Adrenal gland (tissue), 12 donors: ENCODE results near the gene UGT1A4. TPM values are rescaled to one million over a fixed set of nuclear protein-coding genes. Genes with fewer than 3 reads are reported as not detected.

Source experiments
- DNase-seq, 7 donors: peaks; one replicate each; pipeline ENCODE4 v3.0.0-alpha.2; 2019 to 2020
- H3K27ac ChIP-seq, 5 donors: fragments of 200-600 bp; sonication (generic) in 4 of 5; 1 replicate in 3 of 5; 2 replicates in 2 of 5; pipeline versions ENCODE4 v1.5.1 to v1.8.0; 2016 to 2020; ENCODE audit warnings: mild to moderate bottlenecking in 1 of 5
- H3K27me3 ChIP-seq: fragments of 200-600 bp; 2 replicates; pipeline ENCODE4 v1.8.0; 2021
- H3K36me3 ChIP-seq, 2 donors: fragments of 200-600 bp; replicated peaks in 1 of 2; 1 replicate in 1 of 2; 2 replicates in 1 of 2; pipeline versions ENCODE4 v1.5.1 to v1.8.0; 2018 to 2022
- H3K4me1 ChIP-seq, 2 donors: fragments of 200-600 bp; replicated peaks in 1 of 2; 1 replicate in 1 of 2; 2 replicates in 1 of 2; pipeline versions ENCODE4 v1.5.1 to v1.8.0; 2018 to 2021
- H3K4me3 ChIP-seq, 4 donors: fragments of 200-600 bp; sonication (generic) in 3 of 4; one replicate each; pipeline ENCODE4 v1.5.1; 2016 to 2018
- H3K9me3 ChIP-seq, 3 donors: fragments of 200-600 bp; sonication (generic) in 1 of 3; replicated peaks in 1 of 3; 1 replicate in 2 of 3; 2 replicates in 1 of 3; pipeline versions ENCODE4 v1.5.1 to v1.8.0; 2016 to 2021
- CTCF ChIP-seq, 6 experiments: fragments of 450-650 bp in 4 of 6; fragments of 200-600 bp in 2 of 6; sonication (generic) in 1 of 6; IDR thresholded peaks; 1 replicate in 5 of 6; 2 replicates in 1 of 6; pipeline versions ENCODE4 v1.5.1 to v1.8.0; 2016 to 2021; ENCODE audit warnings: antibody characterized with exemption in 6 of 6, mild to moderate bottlenecking in 2 of 6, moderate library complexity in 1 of 6
- POLR2A ChIP-seq, 2 donors: fragments of 450-650 bp; IDR thresholded peaks; one replicate each; pipeline ENCODE4 v1.6.1; 2017; ENCODE audit warnings: antibody characterized with exemption in 2 of 2, mild to moderate bottlenecking in 2 of 2, moderate library complexity in 1 of 2
- WGBS, 4 donors: extraction: QIAGEN DNeasy Blood & Tissue Kit in 2 of 4; methylation state at CpG; one replicate each; pipeline versions ENCODE4 v1.1.5 to v1.1.7; 2013 to 2017; 5-methylcytosine and 5-hydroxymethylcytosine counted together
- intact Hi-C, 2 donors: fragments of 100-400 bp; cut with DNase I; formaldehyde crosslinking; loops; one replicate each; pipeline versions ENCODE4 v1.14.1 to v1.15.0; 2022 to 2023
- polyA plus RNA-seq, 3 donors: library from polyadenylated mRNA; stranded (reverse); fragments of 200-250 nt in 2 of 3; fragments of 350-450 nt in 1 of 3; fragmentation: Illumina TruSeq in 1 of 3; extraction: RNeasy Lipid Tissue Mini Kit (QIAGEN cat#74804) in 1 of 3; gene quantifications; one replicate each; pipeline ENCODE4 v1.2.3, GENCODE V29; 2013 to 2014
- total RNA-seq, 9 donors: library from RNA; depleted of rRNA in 4 of 9; stranded (reverse); fragments of >200 nt in 4 of 9; fragments of 120-200 nt in 1 of 9; fragmentation: NEBNext Ultra II Directional in 1 of 9; extraction: Animal tissue kit (Norgen Biotek cat#: 25700) in 1 of 9; gene quantifications; one replicate each; pipeline versions ENCODE4 v1.1.0 to v1.2.4, GENCODE V29; 2013 to 2023
- donor health status: healthy with polysubstance abuse.
- donor health status: Bipolar disorder and iron deficiency.
- donor health status: DM: yes; HTN: yes; CAD: no.
- donor health status: DM: no; HTN: no; CAD: no.
- donor health status: DM: no; HTN: no; CAD: no.
- donor health status: DM: yes; HTN: yes; CAD: no.

UGT1A4 gene
- total and polyA plus RNA-seq, 12 donors, result 0.36 TPM; not detected in 11

GRCh38 chr2:233791883-233792329 lies 73.4 kb downstream of the UGT1A4 start:
- H3K27me3 ChIP-seq, result no peaks in the 10 kb centered on the region
- H3K27ac ChIP-seq, result no peak overlapping the region
- no peaks in the 10 kb centered on the region for H3K4me1 ChIP-seq
- 74 to 87% (median 81%) methylated on average over 9 of the region's 9 CpGs for WGBS, 4 donors
- H3K36me3 ChIP-seq, result no peaks in the 10 kb centered on the region
- TF ChIP-seq CTCF (IDR thresholded peaks at IDR 0.05) (no peak), POLR2A (IDR thresholded peaks at IDR 0.05) (no peak)
- H3K9me3 ChIP-seq, result no peaks in the 10 kb centered on the region
- peak in 2 of 7 donors; percentile 1 to 4 for DNase-seq
- intact Hi-C loops, result no loop called here
- H3K4me3 ChIP-seq, result no peak overlapping the region

- no peak overlapping the region for H3K4me3 ChIP-seq
- H3K27ac ChIP-seq, result no peak overlapping the region
- H3K9me3 ChIP-seq, result no peaks in the 10 kb centered on the region
- H3K36me3 ChIP-seq, result no peaks in the 10 kb centered on the region
- H3K27me3 ChIP-seq, result no peaks in the 10 kb centered on the region
- no peaks in the 10 kb centered on the region for H3K4me1 ChIP-seq
- no peak for TF ChIP-seq POLR2A (IDR thresholded peaks at IDR 0.05)
- TF ChIP-seq CTCF (IDR thresholded peaks at IDR 0.05), result no peak
- intact Hi-C loops, result no loop called here
- WGBS, 4 donors, result 84 to 91% (median 88%) methylated on average over 7 of the region's 7 CpGs
- DNase-seq, result peak in 1 of 7 donors; percentile 4
Observed at GRCh38 chr2:233792720-233793119, 74.2 kb downstream of the UGT1A4 start.

GRCh38 chr2:233793465-233794127 lies 75.1 kb downstream of the UGT1A4 start:
- TF ChIP-seq POLR2A (IDR thresholded peaks at IDR 0.05) (no peak), CTCF (IDR thresholded peaks at IDR 0.05) (no peak)
- peak in 2 of 7 donors; percentile 1 to 14 for DNase-seq
- H3K36me3 ChIP-seq, result no peaks in the 10 kb centered on the region
- no peak overlapping the region for H3K27ac ChIP-seq
- no peaks in the 10 kb centered on the region for H3K4me1 ChIP-seq
- 82 to 86% (median 84%) methylated on average over 12 to 18 of the region's 18 CpGs for WGBS, 4 donors
- intact Hi-C loops, result no loop called here
- no peaks in the 10 kb centered on the region for H3K9me3 ChIP-seq
- no peak overlapping the region for H3K4me3 ChIP-seq
- no peaks in the 10 kb centered on the region for H3K27me3 ChIP-seq

GRCh38 chr2:233794128-233794658 lies 75.7 kb downstream of the UGT1A4 start:
- H3K4me3 ChIP-seq, result no peak overlapping the region
- 40 to 79% (median 72%) methylated on average over 5 to 17 of the region's 17 CpGs for WGBS, 4 donors
- no peaks in the 10 kb centered on the region for H3K36me3 ChIP-seq
- intact Hi-C loops, result no loop called here
- TF ChIP-seq POLR2A (IDR thresholded peaks at IDR 0.05) (no peak), CTCF (IDR thresholded peaks at IDR 0.05) (no peak)
- DNase-seq, result peak in 2 of 7 donors; percentile 4 to 29
- no peaks in the 10 kb centered on the region for H3K9me3 ChIP-seq
- no peaks in the 10 kb centered on the region for H3K4me1 ChIP-seq
- no peak overlapping the region for H3K27ac ChIP-seq
- H3K27me3 ChIP-seq, result no peaks in the 10 kb centered on the region
